ENCODE measurements around the gene NCMAP. TPM values are rescaled to one million over a fixed set of nuclear protein-coding genes. Genes with fewer than 3 reads are reported as not detected.
A peak's percentile ranks its signal among the peaks of the same experiment; 100 is the strongest.

Gene NCMAP
- total RNA-seq, 1 donor from 2014 or later: not detected

- no peak for DNase-seq (ENCODE audit: low read depth, low spot score)
Measured at GRCh38 chr1:24570265-24571125, 14.6 kb downstream of the NCMAP start.

- DNase-seq (ENCODE audit: low read depth, low spot score): no peak
Measured at GRCh38 chr1:24572301-24572700, 16.4 kb downstream of the NCMAP start.

GRCh38 chr1:24575905-24576587, 20.2 kb downstream of the NCMAP start:
- no peak for DNase-seq (ENCODE audit: low read depth, low spot score)

- DNase-seq (ENCODE audit: low read depth, low spot score): no peak
Measured at GRCh38 chr1:24578846-24579245, 23.0 kb downstream of the NCMAP start.

GRCh38 chr1:24580756-24581155, 24.9 kb downstream of the NCMAP start:
- DNase-seq (ENCODE audit: low read depth, low spot score): no peak

- DNase-seq (ENCODE audit: low read depth, low spot score): no peak
Measured at GRCh38 chr1:24584171-24584647, 28.3 kb downstream of the NCMAP start.

GRCh38 chr1:24586119-24586518, 30.2 kb downstream of the NCMAP start:
- no peak for DNase-seq (ENCODE audit: low read depth, low spot score)

- peak; percentile 10 for DNase-seq (ENCODE audit: low read depth, low spot score)
Measured at GRCh38 chr1:24586970-24587820, 31.3 kb downstream of the NCMAP start.

- no peak for DNase-seq (ENCODE audit: low read depth, low spot score)
Measured at GRCh38 chr1:24588573-24588972, 32.7 kb downstream of the NCMAP start.

GRCh38 chr1:24589200-24589599, 33.3 kb downstream of the NCMAP start:
- no peak for DNase-seq (ENCODE audit: low read depth, low spot score)

- no peak for DNase-seq (ENCODE audit: low read depth, low spot score)
Measured at GRCh38 chr1:24591781-24592180, 35.9 kb downstream of the NCMAP start.

- no peak for DNase-seq (ENCODE audit: low read depth, low spot score)
Measured at GRCh38 chr1:24594328-24594598, 38.4 kb downstream of the NCMAP start.

- no peak for DNase-seq (ENCODE audit: low read depth, low spot score)
Measured at GRCh38 chr1:24596401-24596880, 40.6 kb downstream of the NCMAP start.

GRCh38 chr1:24599265-24599664, 43.4 kb downstream of the NCMAP start:
- no peak for DNase-seq (ENCODE audit: low read depth, low spot score)

- DNase-seq (ENCODE audit: low read depth, low spot score): no peak
Measured at GRCh38 chr1:24600551-24600950, 44.7 kb downstream of the NCMAP start.

GRCh38 chr1:24605534-24606295, 49.8 kb downstream of the NCMAP start:
- no peak for DNase-seq (ENCODE audit: low read depth, low spot score)

GRCh38 chr1:24606296-24606605, 50.4 kb downstream of the NCMAP start:
- DNase-seq (ENCODE audit: low read depth, low spot score): no peak

- no peak for DNase-seq (ENCODE audit: low read depth, low spot score)
Measured at GRCh38 chr1:24606621-24607020, 50.7 kb downstream of the NCMAP start.

GRCh38 chr1:24609949-24610517, 54.1 kb downstream of the NCMAP start:
- DNase-seq (ENCODE audit: low read depth, low spot score): no peak

- no peak for DNase-seq (ENCODE audit: low read depth, low spot score)
Measured at GRCh38 chr1:24619376-24619775, 63.5 kb downstream of the NCMAP start.

GRCh38 chr1:24620678-24621077, 64.8 kb downstream of the NCMAP start:
- no peak for DNase-seq (ENCODE audit: low read depth, low spot score)
